IPS-18a (cell line): ENCODE data around the gene PRKN.

ENCODE experiments used
- H3K27ac ChIP-seq: one replicate; pipeline ENCODE4 v1.5.1; 2013; ENCODE audit warnings: low read length
- H3K27me3 ChIP-seq: one replicate; pipeline ENCODE4 v1.6.1; 2013; ENCODE audit warnings: mild to moderate bottlenecking, low read length; ENCODE audit not compliant: control insufficient read depth, insufficient read depth
- H3K36me3 ChIP-seq: one replicate; pipeline ENCODE4 v1.6.1; 2013; ENCODE audit warnings: low read depth, low read length; ENCODE audit not compliant: control insufficient read depth
- H3K4me1 ChIP-seq: one replicate; pipeline ENCODE4 v1.6.1; 2013; ENCODE audit warnings: low read depth, low read length; ENCODE audit not compliant: control insufficient read depth
- H3K4me3 ChIP-seq: one replicate; pipeline ENCODE4 v1.5.1; 2013; ENCODE audit warnings: low read length
- H3K9ac ChIP-seq: one replicate; pipeline ENCODE4 v1.6.1; 2013; ENCODE audit warnings: mild to moderate bottlenecking, low read length, moderate library complexity
- H3K9me3 ChIP-seq: one replicate; pipeline ENCODE4 v1.6.1; 2013; ENCODE audit warnings: low read depth, low read length; ENCODE audit not compliant: control insufficient read depth

The PRKN gene

DNA sequence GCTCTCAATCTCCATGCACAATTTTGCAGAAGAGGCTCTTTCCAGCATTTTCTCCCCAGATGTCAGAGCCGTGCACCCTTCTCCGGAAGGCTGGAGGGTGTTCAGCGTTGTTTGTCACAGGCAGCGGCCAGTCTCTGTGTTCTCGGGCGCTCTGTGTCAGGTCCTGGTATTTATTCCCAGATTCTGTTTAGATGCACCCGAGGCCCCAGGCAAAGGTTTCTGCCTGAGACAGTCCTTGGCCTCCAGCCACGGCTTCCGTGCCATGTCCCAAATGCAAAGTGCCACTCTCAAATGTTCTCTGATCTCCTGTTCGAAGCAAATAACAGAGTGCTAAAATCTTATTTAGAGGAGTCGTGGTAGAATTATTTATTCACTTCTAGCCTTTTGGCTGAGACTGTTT lies 1313.4 kb downstream of the PRKN start:
- no peak overlapping the region for H3K27ac ChIP-seq
- no peaks in the 10 kb centered on the region for H3K27me3 ChIP-seq
- no peak overlapping the region for H3K9ac ChIP-seq
- H3K9me3 ChIP-seq: no peaks in the 10 kb centered on the region
- no peak overlapping the region for H3K4me3 ChIP-seq
- no peaks in the 10 kb centered on the region for H3K36me3 ChIP-seq
- H3K4me1 ChIP-seq: peaks cover 4% of the 10 kb centered on the region

DNA sequence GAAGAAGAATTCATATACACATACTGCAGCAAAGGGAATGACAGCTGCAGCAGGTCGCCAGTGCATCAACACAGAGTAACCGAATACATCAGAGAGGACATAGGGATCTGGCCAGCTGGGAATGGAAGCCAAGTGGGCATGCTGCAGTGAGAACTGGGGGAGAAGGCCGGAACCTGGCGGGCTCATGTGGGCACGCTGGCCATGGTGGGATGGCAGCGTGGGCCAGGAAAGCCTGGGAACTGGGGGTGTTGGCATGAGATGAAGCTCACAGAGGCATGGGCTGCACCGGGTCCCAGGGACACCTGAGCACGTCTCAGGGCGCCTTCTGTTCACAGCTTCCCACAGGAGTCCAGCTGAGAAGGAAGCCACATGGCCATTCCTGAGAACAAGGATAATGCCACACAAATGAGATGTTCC lies 1314.2 kb downstream of the PRKN start:
- no peaks in the 10 kb centered on the region for H3K36me3 ChIP-seq

DNA sequence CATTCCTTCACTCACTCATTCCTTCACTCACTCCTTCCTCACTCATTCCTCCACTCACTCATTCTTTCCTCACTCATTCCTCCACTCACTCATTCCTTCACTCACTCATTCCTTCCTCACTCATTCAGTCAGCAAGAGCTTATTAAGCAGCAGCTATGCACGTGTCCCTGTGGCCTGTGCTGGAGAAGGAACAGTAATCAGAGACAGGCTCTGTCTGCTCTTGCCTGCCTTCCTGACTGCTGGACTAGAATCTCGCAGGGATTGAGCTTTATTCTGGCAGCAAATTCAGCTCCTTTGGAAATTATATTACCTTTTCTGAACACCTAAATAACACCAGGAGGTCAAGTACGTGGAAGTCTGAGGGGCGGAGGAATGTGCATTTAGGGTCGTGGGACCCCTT lies 1314.8 kb downstream of the PRKN start:
- no peak overlapping the region for H3K4me3 ChIP-seq
- H3K27ac ChIP-seq: no peak overlapping the region
- no peak overlapping the region for H3K9ac ChIP-seq
- H3K9me3 ChIP-seq: no peaks in the 10 kb centered on the region
- H3K4me1 ChIP-seq: peaks cover 4% of the 10 kb centered on the region
- H3K27me3 ChIP-seq: no peaks in the 10 kb centered on the region
- no peaks in the 10 kb centered on the region for H3K36me3 ChIP-seq

More for the DNA sequence above, 1314.2 kb downstream of the PRKN start:
- no peak overlapping the region for H3K9ac ChIP-seq
- H3K4me1 ChIP-seq: peaks cover 4% of the 10 kb centered on the region
- no peaks in the 10 kb centered on the region for H3K27me3 ChIP-seq
- no peaks in the 10 kb centered on the region for H3K9me3 ChIP-seq
- no peak overlapping the region for H3K27ac ChIP-seq
- no peak overlapping the region for H3K4me3 ChIP-seq

DNA sequence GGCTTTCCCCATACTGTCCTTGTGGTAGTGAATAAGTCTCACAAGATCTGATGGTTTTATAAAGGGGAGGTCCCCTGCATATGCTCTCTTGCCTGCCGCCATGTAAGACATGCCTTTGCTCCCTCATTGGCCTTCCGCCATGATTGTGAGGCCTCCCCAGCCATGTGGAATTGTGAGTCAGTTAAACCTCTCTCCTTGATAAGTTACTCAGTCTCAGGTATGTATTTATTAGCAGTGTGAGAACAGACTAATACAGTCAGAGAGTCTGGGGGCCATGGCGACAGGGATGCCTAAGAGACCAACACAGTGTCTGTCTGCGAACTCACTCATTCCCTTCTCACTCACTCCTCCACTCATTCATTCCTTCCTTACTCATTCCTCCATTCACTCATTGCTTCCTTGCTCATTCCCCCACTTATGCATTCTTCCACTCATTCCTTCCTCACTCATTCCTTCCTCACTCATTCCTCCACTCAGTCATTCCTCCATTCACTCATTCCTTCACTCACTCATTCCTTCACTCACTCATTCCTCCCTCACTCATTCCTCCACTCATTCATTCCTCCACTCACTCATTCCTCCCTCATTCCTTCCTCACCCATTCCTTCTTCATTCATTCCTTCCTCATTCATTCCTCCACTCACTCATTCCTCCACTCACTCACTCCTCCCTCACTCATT lies 1316.2 kb downstream of the PRKN start:
- Histone ChIP-seq H3K27ac (no peak overlapping the region), H3K9me3 (no peaks in the 10 kb centered on the region), H3K36me3 (no peaks in the 10 kb centered on the region), H3K4me3 (no peak overlapping the region), H3K27me3 (no peaks in the 10 kb centered on the region), H3K4me1 (peaks cover 4% of the 10 kb centered on the region), H3K9ac (no peak overlapping the region)

DNA sequence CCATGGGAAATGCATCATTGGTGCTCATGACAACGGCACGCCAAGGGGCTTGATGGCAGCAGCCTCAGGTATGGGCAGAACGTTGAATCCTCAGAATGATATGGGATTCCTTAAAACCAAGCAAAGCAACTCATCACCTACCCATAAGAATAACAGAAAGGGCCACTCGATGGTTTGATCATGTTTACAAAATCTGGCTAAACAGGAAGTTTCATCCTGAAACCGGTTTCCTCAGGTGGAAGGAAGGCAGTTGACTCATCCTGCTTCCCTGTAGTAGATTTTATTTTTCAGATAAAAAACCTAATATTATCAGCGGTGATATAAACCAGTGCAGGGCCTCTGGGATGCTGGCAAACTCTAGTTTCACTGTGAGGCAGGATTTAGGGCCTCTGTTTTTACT lies 1316.8 kb downstream of the PRKN start:
- Histone ChIP-seq H3K4me1 (peaks cover 4% of the 10 kb centered on the region), H3K36me3 (no peaks in the 10 kb centered on the region), H3K27me3 (no peaks in the 10 kb centered on the region), H3K9ac (no peak overlapping the region), H3K27ac (no peak overlapping the region), H3K9me3 (no peaks in the 10 kb centered on the region), H3K4me3 (no peak overlapping the region)

DNA sequence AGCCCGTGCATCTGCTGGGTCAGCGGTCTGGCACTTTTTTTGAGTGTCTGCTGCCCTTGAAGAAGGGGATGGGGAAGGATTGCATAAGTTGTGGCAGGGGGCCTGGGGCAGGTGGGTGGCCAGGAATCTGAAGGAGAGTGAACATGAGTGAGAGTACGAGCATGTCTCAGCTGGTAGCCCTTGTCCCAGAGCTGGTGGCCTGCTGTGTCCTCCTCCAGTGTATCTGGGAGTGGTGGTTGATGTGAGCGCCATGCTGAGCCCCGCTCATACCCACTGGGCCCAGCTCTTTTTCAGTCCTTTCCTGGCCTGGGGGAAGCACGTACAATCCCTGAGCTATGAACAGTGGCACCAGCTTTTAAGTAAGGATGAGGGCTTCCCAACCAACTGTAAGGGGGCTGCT lies 1317.5 kb downstream of the PRKN start:
- H3K4me1 ChIP-seq: peaks cover 2% of the 10 kb centered on the region
- H3K9me3 ChIP-seq: no peaks in the 10 kb centered on the region
- no peak overlapping the region for H3K4me3 ChIP-seq
- H3K36me3 ChIP-seq: no peaks in the 10 kb centered on the region
- no peak overlapping the region for H3K9ac ChIP-seq
- no peaks in the 10 kb centered on the region for H3K27me3 ChIP-seq
- H3K27ac ChIP-seq: no peak overlapping the region

DNA sequence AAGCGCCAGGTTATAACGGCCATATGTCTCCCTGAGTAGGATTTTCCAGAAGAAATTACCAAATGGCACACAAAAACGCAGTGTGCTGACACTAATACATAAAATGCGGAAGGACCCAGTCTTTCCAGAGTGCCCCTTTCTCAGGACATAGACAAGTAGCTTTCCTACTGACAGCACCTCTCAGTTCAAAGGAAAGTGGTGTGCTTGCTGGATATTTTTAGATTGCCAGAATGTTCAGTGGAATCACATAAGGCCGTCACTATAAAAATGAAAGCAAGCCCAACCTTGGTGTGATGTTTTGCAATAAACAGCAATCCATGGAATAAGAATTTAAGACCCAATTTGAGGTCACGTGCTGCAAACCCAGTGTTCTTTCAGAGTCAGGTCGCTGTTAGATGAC lies 1318.2 kb downstream of the PRKN start:
- Histone ChIP-seq H3K4me1 (no peaks in the 10 kb centered on the region), H3K36me3 (no peaks in the 10 kb centered on the region), H3K27me3 (no peaks in the 10 kb centered on the region), H3K9me3 (no peaks in the 10 kb centered on the region), H3K4me3 (no peak overlapping the region), H3K9ac (no peak overlapping the region), H3K27ac (no peak overlapping the region)

DNA sequence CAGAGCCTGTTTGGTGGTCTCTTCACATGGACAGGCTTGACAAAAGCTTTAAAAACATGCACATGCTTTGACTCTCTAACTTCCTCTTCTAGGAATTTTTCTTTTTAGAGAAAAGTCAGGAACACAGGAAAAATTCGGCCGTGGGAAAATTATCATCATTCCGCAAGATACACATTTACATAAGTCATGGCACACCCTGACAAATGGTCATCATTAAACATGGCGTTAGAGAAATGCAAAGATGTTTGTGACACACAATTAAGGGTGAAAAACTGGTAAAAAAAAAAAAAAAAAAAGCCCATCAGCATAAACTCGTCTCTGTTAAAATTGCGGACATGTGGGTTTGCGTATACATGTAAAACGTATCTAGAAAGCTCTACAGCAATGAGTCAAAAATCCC lies 1319.5 kb downstream of the PRKN start:
- no peaks in the 10 kb centered on the region for H3K36me3 ChIP-seq
- no peaks in the 10 kb centered on the region for H3K27me3 ChIP-seq
- no peaks in the 10 kb centered on the region for H3K4me1 ChIP-seq
- no peak overlapping the region for H3K4me3 ChIP-seq
- H3K9ac ChIP-seq: no peak overlapping the region
- H3K9me3 ChIP-seq: no peaks in the 10 kb centered on the region
- H3K27ac ChIP-seq: no peak overlapping the region

DNA sequence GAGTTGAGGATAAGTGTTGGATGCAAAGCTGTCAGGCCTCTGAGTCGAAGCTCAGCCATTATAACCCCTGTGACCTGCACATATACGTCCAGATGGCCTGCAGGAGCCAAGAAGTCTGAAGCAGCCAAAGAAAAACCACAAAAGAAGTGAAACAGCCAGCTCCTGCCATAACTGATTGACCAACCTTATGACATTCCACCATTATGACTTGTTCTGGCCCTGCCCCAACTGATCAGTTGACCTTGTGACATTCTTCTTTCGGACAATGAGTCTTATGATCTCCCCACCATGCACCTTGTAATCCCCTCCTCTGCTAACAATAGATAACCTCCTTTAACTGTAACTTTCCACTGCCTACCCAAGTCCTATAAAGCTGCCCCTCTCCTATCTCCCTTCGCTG lies 1320.0 kb downstream of the PRKN start:
- Histone ChIP-seq H3K36me3 (no peaks in the 10 kb centered on the region), H3K27me3 (no peaks in the 10 kb centered on the region), H3K27ac (no peak overlapping the region), H3K9ac (no peak overlapping the region), H3K9me3 (no peaks in the 10 kb centered on the region), H3K4me1 (no peaks in the 10 kb centered on the region), H3K4me3 (no peak overlapping the region)

DNA sequence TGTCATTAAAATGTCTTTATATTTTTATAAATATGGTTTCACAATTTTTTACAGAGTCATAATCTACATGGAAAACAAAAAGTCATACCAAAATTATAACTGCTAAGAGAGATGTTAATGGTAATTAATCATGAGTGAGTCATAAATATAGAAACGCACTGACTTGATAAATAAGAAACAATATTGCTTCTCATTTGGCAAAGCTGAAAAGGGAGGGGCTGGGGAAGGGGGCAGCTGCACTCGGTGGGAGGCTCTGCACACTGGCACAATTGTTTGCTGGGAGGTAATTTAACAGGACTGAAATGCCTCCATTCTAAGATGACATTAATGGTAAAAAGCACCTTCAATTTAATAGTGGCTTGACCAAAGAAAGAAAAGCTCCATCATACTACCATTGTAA lies 1320.5 kb downstream of the PRKN start:
- Histone ChIP-seq H3K27ac (no peak overlapping the region), H3K4me1 (no peaks in the 10 kb centered on the region), H3K36me3 (no peaks in the 10 kb centered on the region), H3K9me3 (no peaks in the 10 kb centered on the region), H3K4me3 (no peak overlapping the region), H3K9ac (no peak overlapping the region), H3K27me3 (no peaks in the 10 kb centered on the region)

DNA sequence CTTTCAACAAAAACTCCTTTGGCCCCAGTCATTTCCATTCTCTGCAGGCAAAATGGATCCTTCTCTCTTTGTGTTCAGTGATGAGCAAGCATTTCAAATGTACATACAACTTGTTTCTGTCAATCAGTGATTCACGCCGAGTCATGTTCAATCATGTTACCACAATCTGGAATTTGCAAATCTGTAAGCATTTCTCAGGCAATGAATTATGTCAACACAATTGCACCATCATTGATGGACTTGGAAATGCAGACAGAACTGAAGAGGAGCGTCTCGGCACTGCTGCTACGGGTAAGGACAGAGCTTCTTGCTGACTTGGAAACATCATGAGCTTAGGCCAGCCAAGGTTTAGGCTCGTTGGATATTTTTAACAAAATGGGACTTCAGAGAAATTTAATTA lies 1320.9 kb downstream of the PRKN start:
- Histone ChIP-seq H3K36me3 (no peaks in the 10 kb centered on the region), H3K9me3 (no peaks in the 10 kb centered on the region), H3K9ac (no peak overlapping the region), H3K4me3 (no peak overlapping the region), H3K4me1 (no peaks in the 10 kb centered on the region), H3K27me3 (no peaks in the 10 kb centered on the region), H3K27ac (no peak overlapping the region)

DNA sequence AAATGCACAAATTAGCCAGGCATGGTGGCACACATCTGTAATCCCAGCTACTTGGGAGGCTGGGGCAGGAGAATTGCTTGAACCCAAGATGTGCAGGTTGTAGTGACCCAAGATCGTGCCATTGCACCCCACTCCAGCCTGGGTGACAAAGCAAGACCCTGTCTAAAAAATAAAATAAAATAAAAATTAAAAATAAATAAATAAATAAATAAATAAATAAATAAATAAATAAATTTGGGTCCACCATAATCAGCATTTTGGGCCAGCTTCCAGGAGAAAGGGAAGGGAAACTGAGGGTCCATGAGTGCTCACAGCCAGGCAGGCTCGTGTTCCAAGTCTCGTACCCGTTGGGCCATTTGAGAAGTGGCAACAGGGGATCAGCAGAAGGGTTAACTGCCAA lies 1322.1 kb downstream of the PRKN start:
- H3K27ac ChIP-seq: no peak overlapping the region
- no peaks in the 10 kb centered on the region for H3K36me3 ChIP-seq
- no peaks in the 10 kb centered on the region for H3K27me3 ChIP-seq
- no peaks in the 10 kb centered on the region for H3K9me3 ChIP-seq
- H3K4me1 ChIP-seq: no peaks in the 10 kb centered on the region
- no peak overlapping the region for H3K9ac ChIP-seq
- no peak overlapping the region for H3K4me3 ChIP-seq
